IMR-90 (cell line): ENCODE results near the gene ABLIM3. TPM values are rescaled to one million over a fixed set of nuclear protein-coding genes. Genes with fewer than 3 reads are reported as not detected.

Experiments used
- ATAC-seq: fragments of 200-7000 bp; cut with Tn5 transposase; 2 replicates; pipeline ENCODE4 v1.9.1; 2020; ENCODE audit warnings: low read depth, mild to moderate bottlenecking, moderate library complexity
- BruUV-seq: library from RNA; stranded (reverse); fragments of 400-500 nt; replicated peaks from 2 replicates; lab custom pipeline; 2021; lab: Mats Ljungman, UMichigan
- CTCF ChIA-PET: fragments of 300-600 bp; formaldehyde crosslinking; extraction: SDS; loops from one replicate; lab custom pipeline; 2021; ENCODE audit warnings: antibody characterized with exemption; lab: Yijun Ruan, JAX
- POLR2A ChIA-PET: fragments of 300-600 bp; sonication (Branson Sonifier 250); formaldehyde crosslinking; loops from one replicate; lab custom pipeline; 2022; ENCODE audit warnings: antibody characterized with exemption; ENCODE audit not compliant: unreplicated experiment; lab: Charles Lee
- DNase-seq: peaks from one replicate; pipeline ENCODE4 v3.0.0; 2013
- H2AFZ ChIP-seq: replicated peaks from 2 replicates; pipeline ENCODE3; 2013; ENCODE audit warnings: low read length, mild to moderate bottlenecking; ENCODE audit not compliant: poor library complexity
- H2AK5ac ChIP-seq: 2 replicates; pipeline ENCODE4 v1.6.1; 2013; ENCODE audit warnings: low read depth, low read length, inconsistent platforms
- H2AK9ac ChIP-seq: replicated peaks from 2 replicates; pipeline ENCODE3; 2013; ENCODE audit warnings: mild to moderate bottlenecking, low read depth, low read length, moderate library complexity; ENCODE audit not compliant: poor library complexity
- H2BK120ac ChIP-seq: 2 replicates; pipeline ENCODE4 v1.6.1; 2013; ENCODE audit warnings: low read depth, low read length, inconsistent platforms
- H2BK15ac ChIP-seq: 3 replicates; pipeline ENCODE4 v1.6.1; 2013; ENCODE audit warnings: low read depth, low read length, inconsistent platforms
- H2BK20ac ChIP-seq: 2 replicates; pipeline ENCODE4 v1.6.1; 2013; ENCODE audit warnings: low read depth, mild to moderate bottlenecking, inconsistent platforms, low read length, moderate library complexity
- H2BK5ac ChIP-seq: 2 replicates; pipeline ENCODE4 v1.6.1; 2013; ENCODE audit warnings: mild to moderate bottlenecking, low read depth, low read length, inconsistent platforms; ENCODE audit not compliant: poor library complexity, severe bottlenecking
- H3K14ac ChIP-seq: replicated peaks from 2 replicates; pipeline ENCODE4 v1.6.1; 2013; ENCODE audit warnings: low read depth, low read length, inconsistent platforms
- H3K18ac ChIP-seq: 2 replicates; pipeline ENCODE4 v1.6.1; 2013; ENCODE audit warnings: low read depth, low read length, control low read depth
- H3K23ac ChIP-seq: 2 replicates; pipeline ENCODE4 v1.6.1; 2013; ENCODE audit warnings: low read depth, low read length, inconsistent platforms
- H3K27ac ChIP-seq: 2 replicates; pipeline ENCODE4 v1.5.1; 2013; ENCODE audit warnings: mild to moderate bottlenecking, control low read depth, low read length; ENCODE audit not compliant: insufficient read depth
- H3K27me3 ChIP-seq: 2 replicates; pipeline ENCODE4 v1.6.1; 2013; ENCODE audit warnings: low read length; ENCODE audit not compliant: control insufficient read depth, insufficient read depth
- H3K36me3 ChIP-seq: 2 replicates; pipeline ENCODE4 v1.6.1; 2013; ENCODE audit warnings: low read length, mixed read lengths; ENCODE audit not compliant: control insufficient read depth, insufficient read depth
- H3K4ac ChIP-seq: 2 replicates; pipeline ENCODE4 v1.6.1; 2013; ENCODE audit warnings: low read depth, low read length, inconsistent platforms
- H3K4me1 ChIP-seq: 2 replicates; pipeline ENCODE4 v1.6.1; 2013; ENCODE audit warnings: low read length, mixed read lengths; ENCODE audit not compliant: control insufficient read depth, insufficient read depth
- H3K4me2 ChIP-seq: 2 replicates; pipeline ENCODE4 v1.6.1; 2013; ENCODE audit warnings: low read depth, mild to moderate bottlenecking, control low read depth, low read length, moderate library complexity
- H3K4me3 ChIP-seq: 2 replicates; pipeline ENCODE4 v1.5.1; 2013; ENCODE audit warnings: low read depth, mild to moderate bottlenecking, control low read depth, low read length, moderate library complexity; ENCODE audit not compliant: insufficient read depth
- H3K56ac ChIP-seq: 2 replicates; pipeline ENCODE4 v1.6.1; 2013; ENCODE audit warnings: low read length, inconsistent platforms; ENCODE audit not compliant: insufficient read depth; ENCODE audit errors: extremely low read depth
- H3K79me1 ChIP-seq, 2 experiments: 2 replicates each; pipeline ENCODE4 v1.6.1; 2013; ENCODE audit warnings: low read length in 2 of 2, inconsistent platforms in 1 of 2, low read depth in 1 of 2
- H3K9ac ChIP-seq: 2 replicates; pipeline ENCODE4 v1.6.1; 2013; ENCODE audit warnings: low read depth, low read length, control low read depth
- H3K9me1 ChIP-seq: 2 replicates; pipeline ENCODE4 v1.6.1; 2013; ENCODE audit warnings: low read length, inconsistent platforms; ENCODE audit not compliant: insufficient read depth
- H3K9me3 ChIP-seq: 2 replicates; pipeline ENCODE4 v1.6.1; 2013; ENCODE audit warnings: low read length; ENCODE audit not compliant: control insufficient read depth, insufficient read depth
- H4K20me1 ChIP-seq: 2 replicates; pipeline ENCODE4 v1.6.1; 2013; ENCODE audit warnings: low read length, inconsistent platforms; ENCODE audit not compliant: insufficient read depth
- H4K5ac ChIP-seq: 2 replicates; pipeline ENCODE4 v1.6.1; 2013; ENCODE audit warnings: mild to moderate bottlenecking, low read depth, low read length, control low read depth
- H4K8ac ChIP-seq, 2 experiments: 2 replicates each; pipeline ENCODE4 v1.6.1; 2013; ENCODE audit warnings: low read depth in 2 of 2, low read length in 2 of 2, control low read depth in 1 of 2, inconsistent platforms in 1 of 2
- H4K91ac ChIP-seq: 2 replicates; pipeline ENCODE4 v1.6.1; 2013; ENCODE audit warnings: low read depth, low read length, inconsistent platforms; ENCODE audit not compliant: insufficient read depth
- CEBPB ChIP-seq: IDR thresholded peaks from 2 replicates; pipeline ENCODE4 v1.6.1; 2012; ENCODE audit warnings: low read depth, low read length, improper control_type of control experiment
- POLR2A ChIP-seq: IDR thresholded peaks from 2 replicates; pipeline ENCODE4 v1.6.1; 2012; ENCODE audit warnings: mild to moderate bottlenecking, low read depth, low read length
- RFX5 ChIP-seq: IDR thresholded peaks from 2 replicates; pipeline ENCODE4 v1.8.0; 2012; ENCODE audit warnings: low read depth, mild to moderate bottlenecking, low read length, moderate library complexity
- WGBS, 2 experiments: methylation state at CpG; one replicate each; pipeline versions ENCODE4 v1.1.5 to v1.1.7; 2013; ENCODE audit warnings: missing lambda C conversion rate in 2 of 2; ENCODE audit not compliant: insufficient read length in 1 of 2; ENCODE audit errors: extremely low coverage in 2 of 2; 5-methylcytosine and 5-hydroxymethylcytosine counted together
- dilution Hi-C: fragments of 300-500 bp; cut with HindIII; formaldehyde crosslinking; loops from one replicate; pipeline ENCODE4 v1.14.3; 2018; ENCODE audit warnings: low sequenced_read_pairs; ENCODE audit not compliant: unreplicated experiment
- in situ Hi-C: fragments of 300-500 bp; cut with MboI; formaldehyde crosslinking; loops from 3 replicates; pipeline ENCODE4 v1.14.3; 2019; ENCODE audit warnings: low sequenced_read_pairs, inconsistent platforms, mixed read lengths
- intact Hi-C: fragments of 100-400 bp; cut with micrococcal nuclease; formaldehyde crosslinking; loops from 2 replicates; pipeline ENCODE4 v1.10.0; 2022
- polyA plus RNA-seq, 3 experiments: library from polyadenylated mRNA; depleted of rRNA; stranded (reverse); fragments of >200 nt; gene quantifications; 2 replicates each; pipeline ENCODE4 v1.2.3, GENCODE V29; 2012; ENCODE audit warnings: low replicate concordance in 1 of 3
- total RNA-seq: library from RNA; depleted of rRNA; stranded (reverse); fragments of >200 nt; gene quantifications from 2 replicates; pipeline ENCODE4 v1.2.3, GENCODE V29; 2012
- TF ChIP-seq, protein P1 (sequence below): conservative IDR thresholded peaks from 2 replicates; pipeline ENCODE4 v1.5.1; 2012; ENCODE audit warnings: mild to moderate bottlenecking, low read depth, low read length, improper control_type of control experiment

Gene ABLIM3
- total and polyA plus RNA-seq, 2 of the 4 experiments (the other 2 are of a cell fraction), result 33.3 to 69.9 TPM

DNA sequence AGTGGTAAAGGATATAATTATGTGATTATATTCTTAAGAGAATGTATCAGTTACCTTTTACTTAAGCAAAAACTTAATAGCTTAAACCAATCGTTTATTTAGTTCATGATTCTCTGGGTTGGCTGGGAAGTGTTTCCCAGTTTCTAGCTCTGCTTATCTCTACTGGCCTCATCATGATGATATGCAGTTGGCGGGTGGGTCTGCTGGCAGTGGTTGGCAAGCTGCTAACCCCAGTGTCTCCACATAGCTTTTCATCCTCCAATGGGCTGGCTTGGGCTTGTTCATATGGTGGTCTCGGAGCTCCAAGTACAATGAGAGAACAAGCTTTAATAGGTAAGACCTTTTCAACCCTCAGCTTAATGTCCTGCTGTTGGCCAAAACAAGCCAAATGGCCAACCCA lies 43.8 kb downstream of the ABLIM3 start:
- intact Hi-C loops, result no loop called here

More for the DNA sequence above, 43.8 kb downstream of the ABLIM3 start:
- Histone ChIP-seq H4K91ac (no peak overlapping the region), H2BK20ac (no peak overlapping the region), H2BK15ac (no peak overlapping the region), H3K79me1 (peaks cover 35 to 64% of the 10 kb centered on the region in 2 experiments), H3K4me3 (no peak overlapping the region), H3K18ac (no peak overlapping the region), H3K56ac (no peak overlapping the region), H4K8ac (no peak overlapping the region), H4K5ac (no peak overlapping the region), H2BK5ac (no peak overlapping the region), H3K4me2 (no peak overlapping the region), H3K4me1 (peaks cover 12% of the 10 kb centered on the region), H2AK9ac (no peak overlapping the region), H3K9me3 (no peaks in the 10 kb centered on the region), H3K23ac (no peak overlapping the region), H2AFZ (no peak overlapping the region), H3K9ac (no peak overlapping the region), H3K36me3 (peaks cover 14% of the 10 kb centered on the region), H2AK5ac (no peak overlapping the region), H3K4ac (no peak overlapping the region), H4K20me1 (no peaks in the 10 kb centered on the region), H3K27me3 (no peaks in the 10 kb centered on the region), H3K14ac (no peak overlapping the region), H2BK120ac (no peak overlapping the region), H3K27ac (no peak overlapping the region), H3K9me1 (peaks cover 14% of the 10 kb centered on the region)
- ChIA-PET POLR2A (no interaction called here), CTCF (no interaction called here)
- in situ Hi-C loops (no loop called here), dilution Hi-C loops (no loop called here)
- ATAC-seq, result no peak
- WGBS, 2 experiments, result 100% methylated on average over 1 of the region's 3 CpGs; no CpG with 5 or more reads in 1 of the 2 experiments
- TF ChIP-seq RFX5 (no peak), CEBPB (no peak), POLR2A (no peak)
- TF ChIP-seq, protein P1, sequence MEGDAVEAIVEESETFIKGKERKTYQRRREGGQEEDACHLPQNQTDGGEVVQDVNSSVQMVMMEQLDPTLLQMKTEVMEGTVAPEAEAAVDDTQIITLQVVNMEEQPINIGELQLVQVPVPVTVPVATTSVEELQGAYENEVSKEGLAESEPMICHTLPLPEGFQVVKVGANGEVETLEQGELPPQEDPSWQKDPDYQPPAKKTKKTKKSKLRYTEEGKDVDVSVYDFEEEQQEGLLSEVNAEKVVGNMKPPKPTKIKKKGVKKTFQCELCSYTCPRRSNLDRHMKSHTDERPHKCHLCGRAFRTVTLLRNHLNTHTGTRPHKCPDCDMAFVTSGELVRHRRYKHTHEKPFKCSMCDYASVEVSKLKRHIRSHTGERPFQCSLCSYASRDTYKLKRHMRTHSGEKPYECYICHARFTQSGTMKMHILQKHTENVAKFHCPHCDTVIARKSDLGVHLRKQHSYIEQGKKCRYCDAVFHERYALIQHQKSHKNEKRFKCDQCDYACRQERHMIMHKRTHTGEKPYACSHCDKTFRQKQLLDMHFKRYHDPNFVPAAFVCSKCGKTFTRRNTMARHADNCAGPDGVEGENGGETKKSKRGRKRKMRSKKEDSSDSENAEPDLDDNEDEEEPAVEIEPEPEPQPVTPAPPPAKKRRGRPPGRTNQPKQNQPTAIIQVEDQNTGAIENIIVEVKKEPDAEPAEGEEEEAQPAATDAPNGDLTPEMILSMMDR, result no peak
- BruUV-seq, result no TSS peak
- DNase-seq, result no peak
